Heart right ventricle (tissue), 16 donors: ENCODE measurements around the gene INSRR. TPM values are rescaled to one million over a fixed set of nuclear protein-coding genes. Genes with fewer than 3 reads are reported as not detected.

Experiments used
- ATAC-seq, 8 donors: fragments of 200-7000 bp; cut with Tn5 transposase; one replicate each; pipeline ENCODE4 v1.9.1; 2020; ENCODE audit warnings: mild to moderate bottlenecking in 8 of 8, moderate library complexity in 8 of 8, moderate number of reproducible peaks in 1 of 8
- DNase-seq, 2 donors: peaks; one replicate each; pipeline ENCODE4 v3.0.0-alpha.2; 2020
- H3K27ac ChIP-seq, 10 donors: fragments of 200-600 bp; sonication (generic) in 2 of 10; one replicate each; pipeline versions ENCODE4 v1.5.0 to v1.8.0; 2020 to 2022; ENCODE audit warnings: mild to moderate bottlenecking in 3 of 10
- H3K27me3 ChIP-seq, 7 donors: fragments of 200-600 bp; one replicate each; pipeline ENCODE4 v1.8.0; 2021 to 2022; ENCODE audit warnings: mild to moderate bottlenecking in 2 of 7
- H3K36me3 ChIP-seq, 9 donors: fragments of 200-600 bp; sonication (generic) in 1 of 9; one replicate each; pipeline versions ENCODE4 v1.5.0 to v1.8.0; 2020 to 2022; ENCODE audit warnings: mild to moderate bottlenecking in 2 of 9
- H3K4me1 ChIP-seq, 9 donors: fragments of 200-600 bp; sonication (generic) in 1 of 9; one replicate each; pipeline versions ENCODE4 v1.5.0 to v1.8.0; 2020 to 2022; ENCODE audit warnings: mild to moderate bottlenecking in 4 of 9
- H3K4me3 ChIP-seq, 10 donors: fragments of 200-600 bp; sonication (generic) in 2 of 10; one replicate each; pipeline versions ENCODE4 v1.5.0 to v1.8.0; 2020 to 2022; ENCODE audit warnings: mild to moderate bottlenecking in 7 of 10, moderate library complexity in 2 of 10
- H3K9me3 ChIP-seq, 11 donors: fragments of 200-600 bp in 10 of 11; sonication (generic) in 2 of 11; one replicate each; pipeline versions ENCODE4 v1.5.0 to v1.8.0; 2013 to 2022; ENCODE audit warnings: mild to moderate bottlenecking in 2 of 11, control low read depth in 1 of 11, moderate library complexity in 1 of 11
- CTCF ChIP-seq, 9 donors: fragments of 200-600 bp; sonication (generic) in 2 of 9; IDR thresholded peaks; one replicate each; pipeline versions ENCODE4 v1.5.0 to v1.8.0; 2021 to 2022; ENCODE audit warnings: antibody characterized with exemption in 9 of 9, mild to moderate bottlenecking in 5 of 9, moderate library complexity in 1 of 9
- WGBS, 2 donors: extraction: QIAGEN DNeasy Blood & Tissue Kit; methylation state at CpG; one replicate each; pipeline ENCODE4 v1.1.7; 2013; ENCODE audit warnings: inconsistent platforms in 1 of 2; 5-methylcytosine and 5-hydroxymethylcytosine counted together
- intact Hi-C, 10 donors: fragments of 100-400 bp; cut with DNase I; formaldehyde crosslinking; loops; one replicate each; pipeline versions ENCODE4 v1.11.1 to v1.14.2; 2022
- polyA plus RNA-seq, 2 donors: library from polyadenylated mRNA; stranded (reverse); fragments of 200-250 nt; gene quantifications; one replicate each; pipeline ENCODE4 v1.2.3, GENCODE V29; 2013
- total RNA-seq, 10 donors: library from RNA; stranded (reverse); fragmentation: NEBNext Ultra II Directional in 3 of 10; extraction: Animal tissue kit (Norgen Biotek cat#: 25700) in 3 of 10; gene quantifications; one replicate each; pipeline versions ENCODE4 v1.2.1 to v1.2.4, GENCODE V29; 2021 to 2023
- donor health status: Arrhythmogenic right ventricular cardiomyopathy.
- donor health status: ischemic (EF 13 %, LVEDD 7.1; RV severe dilation, severe dysfunction).
- donor health status: healthy with polysubstance abuse.
- donor health status: DM: no; HTN: yes; CAD: no.
- donor health status: DM: no; HTN: no; CAD: no.
- donor health status: ischemic (EF 25% LVEDD 6.9; RV normal size, moderate dysfunction).
- donor health status: ischemic (EF 25% LVEDD 5.7; RV mildly dilated, moderate dysfunction).
- donor health status: healthy.
- donor health status: DM: yes; HTN: yes; CAD: no.
- donor health status: Ischemic cardiomyopathy.
- donor health status: ischemic (EF 35%, LVEDD 5.7; RV mildly dilated, moderate dysfunction).
- donor health status: nonischemic (EF 11% LVEDD 7.7; RV severe dilation, severe dysfunction).
- donor health status: DM: yes; HTN: yes; CAD: no.
- donor health status: PGD.
- donor health status: ischemic (EF 29% LVEDD 5.4; RV normal size, mild dysfunction).
- donor health status: nonischemic (EF 23%, LVEDD 6.1; RV moderate dilation, normal function).

The INSRR gene
- total and polyA plus RNA-seq, 12 donors: 0.01 to 0.80 (median 0.07) TPM

- H3K27me3 ChIP-seq: peaks cover 0 to 34% (median 9%) of the 10 kb centered on the region in 7 donors
- intact Hi-C loops: no loop called here
Observed at GRCh38 chr1:156875341-156875615, 16.4 kb upstream of the INSRR start.

DNA sequence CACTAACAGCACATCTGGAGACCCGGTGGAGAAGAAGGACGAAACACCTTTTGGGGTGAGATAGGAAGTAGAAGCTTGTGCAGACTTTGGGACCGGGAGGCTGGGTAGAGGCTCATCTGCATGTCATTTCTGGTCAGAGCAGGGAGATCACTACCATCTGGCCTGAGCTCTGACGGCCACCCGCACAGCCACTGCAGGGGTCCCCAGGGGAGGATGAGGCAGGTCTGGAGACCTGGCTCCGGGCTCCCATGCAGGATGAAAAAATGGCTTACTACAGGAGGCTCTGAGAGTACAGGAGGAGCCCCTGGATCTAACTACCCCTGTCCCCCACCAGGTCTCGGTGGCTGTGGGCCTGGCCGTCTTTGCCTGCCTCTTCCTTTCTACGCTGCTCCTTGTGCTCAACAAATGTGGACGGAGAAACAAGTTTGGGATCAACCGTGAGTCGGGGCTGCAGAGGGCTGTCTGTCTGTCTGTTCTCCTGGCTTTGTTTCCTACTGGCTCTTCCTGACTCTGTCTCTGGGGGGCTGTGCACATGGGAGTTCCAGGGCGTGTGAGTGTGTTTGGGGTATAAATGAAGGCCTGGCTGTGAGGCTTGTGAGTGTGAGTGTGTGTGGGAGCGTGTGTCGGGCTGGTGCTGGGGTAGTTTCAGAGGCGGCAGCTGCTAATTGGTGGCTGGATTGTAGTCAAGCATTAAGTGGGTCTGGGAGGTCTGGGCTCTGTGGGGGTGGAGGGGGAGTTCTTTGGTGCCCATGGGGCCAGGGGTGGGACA, 15.8 kb upstream of the INSRR start:
- WGBS, 2 donors: 72 to 77% methylated on average over 16 of the region's 16 CpGs
- no peaks in the 10 kb centered on the region for H3K36me3 ChIP-seq
- H3K4me1 ChIP-seq: no peaks in the 10 kb centered on the region
- ATAC-seq: no peak
- H3K9me3 ChIP-seq: no peaks in the 10 kb centered on the region
- H3K4me3 ChIP-seq: no peak overlapping the region
- no peak for TF ChIP-seq CTCF (IDR thresholded peaks at IDR 0.05)
- H3K27ac ChIP-seq: no peak overlapping the region
- no peak for DNase-seq
- H3K27me3 ChIP-seq: peaks cover 0 to 29% (median 9%) of the 10 kb centered on the region in 7 donors
- intact Hi-C loops: no loop called here

More at GRCh38 chr1:156875341-156875615, 16.4 kb upstream of the INSRR start:
- DNase-seq: no peak
- no peak overlapping the region for H3K27ac ChIP-seq
- no peak for TF ChIP-seq CTCF (IDR thresholded peaks at IDR 0.05)
- 77 to 78% methylated on average over 5 of the region's 5 CpGs for WGBS, 2 donors
- no peaks in the 10 kb centered on the region for H3K9me3 ChIP-seq
- H3K36me3 ChIP-seq: no peaks in the 10 kb centered on the region
- no peaks in the 10 kb centered on the region for H3K4me1 ChIP-seq
- H3K4me3 ChIP-seq: no peak overlapping the region
- no peak for ATAC-seq

DNA sequence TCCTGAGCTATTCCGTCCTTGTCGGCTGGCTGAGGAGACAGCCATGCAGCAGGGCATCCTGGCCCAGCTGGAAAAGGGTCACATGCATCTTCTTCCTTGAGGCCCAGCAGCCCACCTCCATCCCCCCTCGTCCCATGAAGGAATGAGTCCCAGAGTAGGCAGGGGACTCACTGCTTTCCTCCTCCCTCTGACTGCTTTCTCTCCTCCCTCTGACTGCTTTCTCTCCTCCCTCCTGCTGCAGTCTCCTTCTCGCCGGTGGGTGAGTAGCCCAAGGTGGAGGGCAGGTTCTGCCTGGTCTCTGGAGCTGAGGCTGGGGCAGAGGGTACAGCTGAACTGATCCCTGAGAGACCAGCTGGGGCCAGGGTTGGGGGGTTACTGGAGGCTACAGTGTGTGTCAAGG, 15.2 kb upstream of the INSRR start:
- H3K27me3 ChIP-seq: peaks cover 0 to 29% (median 9%) of the 10 kb centered on the region in 7 donors

GRCh38 chr1:156873659-156874058, 14.7 kb upstream of the INSRR start:
- H3K27me3 ChIP-seq: peaks cover 0 to 25% (median 9%) of the 10 kb centered on the region in 7 donors
- H3K27ac ChIP-seq: no peak overlapping the region
- intact Hi-C loops: no loop called here
- no peaks in the 10 kb centered on the region for H3K36me3 ChIP-seq
- 95 to 96% methylated on average over 18 of the region's 18 CpGs for WGBS, 2 donors
- no peak overlapping the region for H3K4me3 ChIP-seq
- H3K4me1 ChIP-seq: no peaks in the 10 kb centered on the region
- no peaks in the 10 kb centered on the region for H3K9me3 ChIP-seq
- ATAC-seq: no peak
- TF ChIP-seq CTCF (IDR thresholded peaks at IDR 0.05): no peak
- DNase-seq: no peak

More for the DNA sequence above, 15.2 kb upstream of the INSRR start:
- DNase-seq (no peak), ATAC-seq (no peak)
- no peaks in the 10 kb centered on the region for H3K4me1 ChIP-seq
- H3K27ac ChIP-seq: no peak overlapping the region
- no peak for TF ChIP-seq CTCF (IDR thresholded peaks at IDR 0.05)
- intact Hi-C loops: no loop called here
- no peak overlapping the region for H3K4me3 ChIP-seq
- H3K9me3 ChIP-seq: no peaks in the 10 kb centered on the region
- H3K36me3 ChIP-seq: no peaks in the 10 kb centered on the region
- 87 to 90% methylated on average over 5 of the region's 5 CpGs for WGBS, 2 donors
